ENCODE results near the gene HTD2. TPM values are rescaled to one million over a fixed set of nuclear protein-coding genes. Genes with fewer than 3 reads are reported as not detected.
"Not testable (repeated sequence)": the region's sequence is repeated elsewhere in the genome, so short reads cannot be mapped to it uniquely, and the experiment has no call there.

The HTD2 gene
- total RNA-seq, 2 experiments from 2014 or later = 7.6 to 8.1 TPM

DNA sequence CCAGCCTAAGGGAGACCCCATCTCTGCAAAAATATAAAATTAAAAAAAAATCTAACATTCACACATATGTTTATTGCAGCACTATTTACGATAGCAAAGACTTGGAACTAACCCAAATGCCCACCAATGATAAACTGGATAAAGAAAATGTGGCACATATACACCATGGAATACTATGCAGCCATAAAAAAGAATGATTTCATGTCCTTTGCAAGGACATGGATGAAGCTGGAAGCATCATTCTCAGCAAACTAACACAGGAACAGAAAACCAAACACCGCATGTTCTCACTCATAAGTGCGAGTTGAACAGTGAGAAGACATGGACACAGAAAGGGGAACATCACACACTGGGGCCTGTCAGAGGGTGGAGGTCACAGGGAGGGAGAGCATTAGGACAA is 33.0 kb upstream of the HTD2 start:
- POLR2A ChIA-PET; DNase-seq; H3K4me1 Mint-ChIP-seq (ENCODE audit: low read depth); CTCF ChIA-PET; H3K9me3 Mint-ChIP-seq (ENCODE audit: insufficient read depth); H3K27me3 Mint-ChIP-seq (ENCODE audit: low read depth); H3K27ac Mint-ChIP-seq; ATAC-seq; H3K4me3 Mint-ChIP-seq: not testable (repeated sequence)
- peaks cover 20% of the 10 kb centered on the region for H3K36me3 Mint-ChIP-seq (ENCODE audit: low read depth)

DNA sequence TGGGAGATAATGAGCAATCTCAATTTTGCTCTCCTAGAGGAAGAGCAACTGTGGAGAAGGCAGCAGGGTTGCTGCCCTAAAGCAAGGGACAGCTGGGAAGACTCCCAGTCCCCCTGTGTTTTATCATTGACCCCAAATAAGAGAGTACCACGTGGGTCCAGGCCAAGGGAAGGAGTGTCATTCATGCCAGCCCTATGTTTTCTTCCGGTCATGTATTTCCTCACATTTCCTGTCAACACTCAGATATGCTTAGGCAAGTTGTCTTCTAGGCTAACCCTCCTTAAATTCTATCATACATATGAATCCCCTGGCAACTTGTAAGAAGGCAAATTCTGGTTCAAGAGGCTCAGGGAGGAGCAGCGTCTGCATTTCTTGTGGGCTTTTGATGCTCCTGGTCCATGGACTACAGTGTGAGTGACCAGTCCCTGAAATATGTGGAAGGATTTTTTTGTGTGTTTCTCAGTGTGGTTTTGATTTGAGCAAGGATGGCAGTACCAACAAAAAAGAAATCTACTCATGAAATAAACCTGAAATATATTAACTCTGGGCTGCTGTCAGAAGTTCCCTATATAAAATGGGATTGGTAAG is 32.2 kb upstream of the HTD2 start:
- CTCF ChIA-PET = no interaction called here
- POLR2A ChIA-PET = no interaction called here
- H3K4me3 Mint-ChIP-seq = no peak overlapping the region
- no peak for ATAC-seq
- DNase-seq = no peak
- no peak overlapping the region for H3K27ac Mint-ChIP-seq
- H3K4me1 Mint-ChIP-seq (ENCODE audit: low read depth) = peaks cover 5% of the 10 kb centered on the region
- no peaks in the 10 kb centered on the region for H3K27me3 Mint-ChIP-seq (ENCODE audit: low read depth)
- peaks cover 3% of the 10 kb centered on the region for H3K9me3 Mint-ChIP-seq (ENCODE audit: insufficient read depth)
- H3K36me3 Mint-ChIP-seq (ENCODE audit: low read depth) = peaks cover 24% of the 10 kb centered on the region

DNA sequence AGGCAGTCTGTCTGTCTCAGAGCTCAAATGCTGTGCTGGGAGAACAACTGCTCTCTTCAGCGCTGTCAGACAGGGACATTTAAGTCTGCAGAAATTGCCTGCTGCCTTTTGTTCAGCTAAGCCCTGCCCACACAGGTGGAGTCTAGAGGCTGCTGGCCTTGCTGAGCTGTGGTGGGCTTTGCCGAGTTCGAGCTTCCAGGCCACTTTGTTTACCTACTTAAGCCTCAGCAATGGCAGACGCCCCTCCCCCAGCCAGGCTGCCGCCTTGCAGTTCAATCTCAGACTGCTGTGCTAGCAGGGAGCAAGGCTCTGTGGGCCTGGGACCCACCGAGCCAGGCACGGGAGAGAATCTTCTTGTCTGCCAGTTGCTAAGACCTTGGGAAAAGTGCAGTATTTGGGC is 25.3 kb upstream of the HTD2 start:
- POLR2A ChIA-PET = no interaction called here
- no peak for DNase-seq
- ATAC-seq = no peak
- no peaks in the 10 kb centered on the region for H3K27me3 Mint-ChIP-seq (ENCODE audit: low read depth)
- no peak overlapping the region for H3K27ac Mint-ChIP-seq
- H3K9me3 Mint-ChIP-seq (ENCODE audit: insufficient read depth) = peaks cover 3% of the 10 kb centered on the region
- no peak overlapping the region for H3K4me3 Mint-ChIP-seq
- CTCF ChIA-PET = no interaction called here
- no peaks in the 10 kb centered on the region for H3K4me1 Mint-ChIP-seq (ENCODE audit: low read depth)
- H3K36me3 Mint-ChIP-seq (ENCODE audit: low read depth) = peaks cover 17% of the 10 kb centered on the region

DNA sequence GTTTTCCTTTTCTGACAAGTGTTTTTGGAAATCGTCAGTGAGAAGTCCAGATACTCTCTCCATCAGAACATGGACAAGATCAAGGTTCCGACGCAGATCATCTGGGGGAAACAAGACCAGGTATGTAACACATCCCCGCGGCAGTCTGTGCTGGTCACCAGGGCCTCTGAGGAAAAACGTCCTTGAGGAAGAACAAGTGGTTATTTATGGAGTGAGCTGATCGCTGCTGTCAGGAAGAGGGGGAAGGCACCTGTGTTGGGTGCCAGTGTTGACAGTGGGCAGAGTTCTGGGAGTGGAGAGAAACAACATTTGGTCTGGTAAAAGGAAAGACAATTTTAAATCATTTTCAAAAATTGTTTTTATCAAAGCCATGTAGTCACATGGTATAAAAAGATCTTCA is 21.0 kb upstream of the HTD2 start:
- ChIA-PET POLR2A (no interaction called here), CTCF (interaction anchor here (1.3 kb wide), 2 partner anchors 14 to 21 kb away, joined by 3 to 6 read pairs; partner anchors contain the start of genes HTD2 and RPP14)
- H3K36me3 Mint-ChIP-seq (ENCODE audit: low read depth) = peaks cover 3% of the 10 kb centered on the region
- no peak for DNase-seq
- H3K4me3 Mint-ChIP-seq = no peak overlapping the region
- H3K27me3 Mint-ChIP-seq (ENCODE audit: low read depth) = no peaks in the 10 kb centered on the region
- no peak for ATAC-seq
- no peaks in the 10 kb centered on the region for H3K4me1 Mint-ChIP-seq (ENCODE audit: low read depth)
- H3K27ac Mint-ChIP-seq = no peak overlapping the region
- H3K9me3 Mint-ChIP-seq (ENCODE audit: insufficient read depth) = no peaks in the 10 kb centered on the region

DNA sequence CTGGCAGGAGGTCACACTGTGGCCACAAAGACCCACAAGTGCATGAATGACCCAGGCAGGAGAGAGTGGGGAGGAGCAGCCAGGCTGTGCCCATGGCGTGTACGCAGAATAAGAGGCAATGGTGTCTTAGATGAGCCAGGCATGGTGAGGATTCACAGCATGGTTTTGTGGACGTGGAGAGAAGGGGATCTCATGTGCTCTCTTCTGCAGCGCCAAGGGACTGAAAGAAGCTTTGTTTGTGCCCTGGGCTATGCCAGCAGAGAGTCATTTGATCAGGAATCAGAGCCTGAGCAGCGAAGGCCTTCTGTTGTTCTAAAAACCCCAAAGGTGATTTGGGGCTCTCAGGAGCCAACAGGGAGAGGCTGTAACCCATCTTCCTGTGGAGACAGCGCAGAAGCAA is 19.0 kb upstream of the HTD2 start:
- no peak for ATAC-seq
- Mint-ChIP-seq H3K27me3 (ENCODE audit: low read depth) (no peaks in the 10 kb centered on the region), H3K9me3 (ENCODE audit: insufficient read depth) (no peaks in the 10 kb centered on the region), H3K27ac (no peak overlapping the region), H3K4me1 (ENCODE audit: low read depth) (no peaks in the 10 kb centered on the region), H3K4me3 (no peak overlapping the region), H3K36me3 (ENCODE audit: low read depth) (peaks cover 3% of the 10 kb centered on the region)
- ChIA-PET POLR2A (no interaction called here), CTCF (interaction anchor here (0.8 kb wide), 2 partner anchors 70 to 72 kb away, joined by 3 read pairs; no protein-coding TSS in a partner anchor)
- DNase-seq = no peak

DNA sequence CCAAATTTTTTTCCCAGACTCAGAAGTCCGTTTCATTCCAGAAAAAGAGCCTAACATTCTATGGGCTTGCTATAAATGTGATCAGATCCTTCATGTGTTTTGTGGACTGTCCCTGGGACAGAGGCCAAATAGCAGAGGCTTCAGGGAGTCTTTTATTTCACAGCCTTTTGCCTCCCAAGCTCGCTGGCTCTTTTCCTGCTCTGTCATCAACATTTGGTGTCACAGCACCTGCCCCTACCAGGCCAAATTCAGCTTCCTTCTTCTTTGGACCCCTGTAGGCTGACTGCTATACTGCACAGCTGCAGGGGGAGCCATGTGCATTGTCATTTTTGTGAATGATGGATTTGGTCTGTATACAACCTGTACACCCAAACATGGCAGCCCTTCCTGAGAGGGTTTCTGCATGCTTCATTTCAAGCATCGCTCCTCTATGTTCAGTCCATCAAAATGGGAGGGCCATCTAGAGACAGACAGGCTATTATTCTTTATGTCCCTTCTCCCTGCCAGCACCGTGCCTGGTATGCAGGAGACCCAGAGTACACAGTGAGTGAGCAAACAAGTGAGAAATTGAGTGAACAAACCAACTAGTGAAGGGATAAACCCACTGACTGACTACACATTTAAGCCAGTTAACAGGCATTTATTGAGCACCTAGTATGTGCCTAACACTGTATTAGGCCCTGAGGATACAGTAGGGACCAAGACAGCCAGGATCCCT is 18.1 kb upstream of the HTD2 start:
- Mint-ChIP-seq H3K27me3 (ENCODE audit: low read depth) (no peaks in the 10 kb centered on the region), H3K9me3 (ENCODE audit: insufficient read depth) (no peaks in the 10 kb centered on the region), H3K36me3 (ENCODE audit: low read depth) (peaks cover 3% of the 10 kb centered on the region), H3K4me1 (ENCODE audit: low read depth) (no peaks in the 10 kb centered on the region), H3K27ac (no peak overlapping the region), H3K4me3 (no peak overlapping the region)
- DNase-seq = no peak
- no peak for ATAC-seq
- POLR2A ChIA-PET = no interaction called here
- CTCF ChIA-PET = interaction anchor here (0.8 kb wide), 2 partner anchors 71 to 73 kb away, joined by 3 read pairs; no protein-coding TSS in a partner anchor

DNA sequence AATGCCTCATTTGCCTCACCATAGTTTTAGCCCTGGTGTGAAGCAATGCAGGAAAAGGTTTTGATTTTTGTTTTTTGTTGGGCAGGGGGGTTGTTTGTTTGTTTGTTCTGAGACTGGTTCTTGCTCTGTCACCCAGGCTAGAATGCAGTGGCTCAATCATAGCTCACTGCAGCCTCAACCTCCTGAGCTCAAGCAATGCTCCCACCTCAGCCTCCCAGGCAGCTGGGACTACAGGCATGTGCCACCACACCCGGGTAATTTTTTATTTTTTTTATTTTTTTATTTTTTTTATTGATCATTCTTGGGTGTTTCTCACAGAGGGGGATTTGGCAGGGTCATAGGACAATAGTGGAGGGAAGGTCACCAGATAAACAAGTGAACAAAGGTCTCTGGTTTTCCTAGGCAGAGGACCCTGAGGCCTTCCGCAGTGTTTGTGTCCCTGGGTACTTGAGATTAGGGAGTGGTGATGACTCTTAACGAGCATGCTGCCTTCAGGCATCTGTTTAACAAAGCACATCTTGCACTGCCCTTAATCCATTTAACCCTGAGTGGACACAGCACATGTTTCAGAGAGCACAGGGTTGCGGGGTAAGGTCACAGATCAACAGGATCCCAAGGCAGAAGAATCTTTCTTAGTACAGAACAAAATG is 17.2 kb upstream of the HTD2 start:
- H3K9me3 Mint-ChIP-seq (ENCODE audit: insufficient read depth); H3K4me3 Mint-ChIP-seq; POLR2A ChIA-PET; CTCF ChIA-PET; DNase-seq; H3K36me3 Mint-ChIP-seq (ENCODE audit: low read depth); H3K27ac Mint-ChIP-seq; H3K4me1 Mint-ChIP-seq (ENCODE audit: low read depth); H3K27me3 Mint-ChIP-seq (ENCODE audit: low read depth); ATAC-seq: not testable (repeated sequence)

DNA sequence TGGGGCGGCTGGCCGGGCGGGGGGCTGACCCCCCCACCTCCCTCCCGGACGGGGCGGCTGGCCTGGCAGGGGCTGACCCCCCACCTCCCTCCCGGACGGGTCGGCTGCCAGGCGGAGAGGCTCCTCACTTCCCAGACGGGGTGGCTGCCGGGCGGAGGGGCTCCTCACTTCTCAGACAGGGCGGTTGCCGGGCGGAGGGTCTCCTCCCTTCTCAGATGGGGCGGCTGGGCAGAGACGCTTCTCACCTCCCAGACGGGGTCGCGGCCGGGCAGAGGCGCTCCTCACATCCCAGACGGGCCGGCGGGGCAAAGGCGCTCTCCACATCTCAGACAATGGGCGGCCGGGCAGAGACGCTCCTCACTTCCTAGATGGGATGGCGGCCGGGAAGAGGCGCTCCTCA is 15.9 kb upstream of the HTD2 start:
- H3K4me3 Mint-ChIP-seq = not testable (repeated sequence)

DNA sequence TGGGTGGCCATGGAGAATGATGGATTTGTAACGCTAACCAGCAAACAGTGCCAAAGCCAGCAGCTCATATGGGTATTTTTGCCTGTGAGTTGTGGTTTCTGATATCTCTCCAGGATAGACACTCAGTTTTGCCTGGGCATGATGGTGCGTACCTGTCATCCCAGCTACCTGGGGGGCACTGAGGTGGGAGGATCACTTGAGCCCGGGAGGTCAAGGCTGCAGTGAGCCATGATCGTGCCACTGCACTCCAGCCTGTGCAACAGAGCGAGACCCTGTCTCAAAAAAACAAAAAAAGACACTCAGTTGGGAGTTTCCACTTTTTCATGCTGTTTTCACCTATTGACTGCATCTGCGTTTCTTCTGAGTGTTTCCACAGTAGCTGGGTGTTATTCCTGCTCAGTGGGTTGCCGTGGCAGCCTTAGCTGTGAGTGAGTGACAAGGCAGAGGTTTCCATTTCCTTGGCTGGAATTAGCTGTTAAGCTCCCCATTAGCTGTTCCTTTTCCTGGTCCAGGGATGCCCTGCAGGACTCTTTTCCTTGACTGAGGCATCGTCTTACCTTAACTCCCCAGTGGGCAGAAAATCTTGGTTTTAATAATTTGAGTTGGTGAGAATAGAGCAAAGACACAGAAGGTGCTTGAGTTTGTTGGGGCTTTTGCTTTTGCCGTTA is 14.5 kb upstream of the HTD2 start:
- ChIA-PET POLR2A (no interaction called here), CTCF (interaction anchor here (2.9 kb wide), 1 partner anchor 15 kb away, joined by 12 read pairs; the partner anchor contains the start of genes HTD2 and RPP14)
- DNase-seq (no peak), ATAC-seq (no peak)
- H3K4me1 Mint-ChIP-seq (ENCODE audit: low read depth) = no peaks in the 10 kb centered on the region
- H3K4me3 Mint-ChIP-seq = no peak overlapping the region
- H3K36me3 Mint-ChIP-seq (ENCODE audit: low read depth) = no peaks in the 10 kb centered on the region
- no peaks in the 10 kb centered on the region for H3K27me3 Mint-ChIP-seq (ENCODE audit: low read depth)
- H3K27ac Mint-ChIP-seq = no peak overlapping the region
- H3K9me3 Mint-ChIP-seq (ENCODE audit: insufficient read depth) = no peaks in the 10 kb centered on the region

More for the DNA sequence above, 15.9 kb upstream of the HTD2 start:
- H3K36me3 Mint-ChIP-seq (ENCODE audit: low read depth); CTCF ChIA-PET; ATAC-seq; H3K4me1 Mint-ChIP-seq (ENCODE audit: low read depth); H3K27me3 Mint-ChIP-seq (ENCODE audit: low read depth); DNase-seq; POLR2A ChIA-PET; H3K27ac Mint-ChIP-seq; H3K9me3 Mint-ChIP-seq (ENCODE audit: insufficient read depth): not testable (repeated sequence)

DNA sequence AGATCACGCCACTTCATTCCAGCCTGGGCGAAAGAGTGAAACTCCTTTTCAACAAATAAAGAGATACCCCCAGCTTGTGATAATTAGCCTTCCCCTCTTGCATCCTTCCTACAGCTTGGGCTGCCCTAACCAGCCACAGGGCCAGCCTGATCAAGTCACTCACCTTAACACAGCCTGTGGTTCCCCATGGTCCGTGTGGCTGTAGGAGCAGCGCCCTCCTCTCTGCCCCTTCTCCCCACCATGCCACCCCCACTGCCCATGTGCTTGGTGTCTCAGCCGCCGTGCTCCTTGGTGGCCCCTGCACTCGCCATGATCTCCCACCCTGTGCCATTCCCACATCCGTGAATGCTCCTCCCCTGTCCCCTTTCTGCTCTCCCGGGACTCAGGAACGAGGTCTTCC is 13.5 kb upstream of the HTD2 start:
- Mint-ChIP-seq H3K4me3 (no peak overlapping the region), H3K27me3 (ENCODE audit: low read depth) (no peaks in the 10 kb centered on the region), H3K9me3 (ENCODE audit: insufficient read depth) (no peaks in the 10 kb centered on the region), H3K27ac (no peak overlapping the region), H3K4me1 (ENCODE audit: low read depth) (no peaks in the 10 kb centered on the region), H3K36me3 (ENCODE audit: low read depth) (no peaks in the 10 kb centered on the region)
- ChIA-PET POLR2A (no interaction called here), CTCF (interaction anchor here (2.9 kb wide), 1 partner anchor 13 kb away, joined by 12 read pairs; the partner anchor contains the start of genes HTD2 and RPP14)
- DNase-seq = no peak
- ATAC-seq = no peak

DNA sequence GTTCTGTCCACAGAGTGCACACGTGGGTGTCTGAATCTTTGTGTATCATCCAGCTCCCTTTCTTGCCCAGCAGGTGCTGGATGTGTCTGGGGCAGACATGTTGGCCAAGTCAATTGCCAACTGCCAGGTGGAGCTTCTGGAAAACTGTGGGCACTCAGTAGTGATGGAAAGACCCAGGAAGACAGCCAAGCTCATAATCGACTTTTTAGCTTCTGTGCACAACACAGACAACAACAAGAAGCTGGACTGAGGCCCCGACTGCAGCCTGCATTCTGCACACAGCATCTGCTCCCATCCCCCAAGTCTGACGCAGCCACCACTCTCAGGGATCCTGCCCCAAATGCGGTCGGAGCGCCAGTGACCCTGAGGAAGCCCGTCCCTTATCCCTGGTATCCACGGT is 12.8 kb upstream of the HTD2 start:
- ATAC-seq (no peak), DNase-seq (no peak)
- H3K4me3 Mint-ChIP-seq = no peak overlapping the region
- no peaks in the 10 kb centered on the region for H3K36me3 Mint-ChIP-seq (ENCODE audit: low read depth)
- H3K27me3 Mint-ChIP-seq (ENCODE audit: low read depth) = no peaks in the 10 kb centered on the region
- H3K9me3 Mint-ChIP-seq (ENCODE audit: insufficient read depth) = no peaks in the 10 kb centered on the region
- ChIA-PET CTCF (interaction anchor here (0.6 to 2.9 kb wide), 2 partner anchors 13 to 295 kb away, joined by 3 to 12 read pairs; partner anchors contain the start of genes HTD2 and RPP14), POLR2A (no interaction called here)
- no peaks in the 10 kb centered on the region for H3K4me1 Mint-ChIP-seq (ENCODE audit: low read depth)
- no peak overlapping the region for H3K27ac Mint-ChIP-seq

DNA sequence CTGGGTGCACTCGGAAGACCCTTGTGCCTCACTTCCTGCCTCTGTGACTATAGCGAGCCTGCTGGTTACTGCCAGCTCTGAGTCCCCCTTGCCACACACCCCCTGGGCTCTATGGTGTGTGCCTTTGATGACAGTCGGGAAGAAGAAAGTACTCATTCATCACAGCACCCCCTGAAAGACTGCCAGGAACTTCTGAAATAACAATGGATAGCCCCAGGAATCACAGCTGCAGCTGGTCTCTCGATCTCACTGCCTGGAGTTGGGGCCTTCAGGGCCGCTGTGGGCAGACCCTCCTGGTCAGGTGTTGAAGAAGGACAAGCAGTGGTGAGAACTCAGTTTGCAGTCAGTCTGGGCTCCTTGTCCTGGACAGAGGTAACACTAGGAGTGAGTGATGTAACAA is 10.1 kb upstream of the HTD2 start:
- Mint-ChIP-seq H3K27me3 (ENCODE audit: low read depth) (peaks cover 7% of the 10 kb centered on the region), H3K27ac (no peak overlapping the region), H3K4me3 (no peak overlapping the region), H3K36me3 (ENCODE audit: low read depth) (no peaks in the 10 kb centered on the region), H3K9me3 (ENCODE audit: insufficient read depth) (no peaks in the 10 kb centered on the region), H3K4me1 (ENCODE audit: low read depth) (no peaks in the 10 kb centered on the region)
- ATAC-seq (no peak), DNase-seq (no peak)
- ChIA-PET POLR2A (no interaction called here), CTCF (interaction anchor here (0.9 to 1.8 kb wide), 2 partner anchors 10 to 108 kb away, joined by 4 to 14 read pairs; partner anchors contain the start of genes HTD2 and RPP14)

Data from activated CD8-positive, alpha-beta T cell treated with anti-CD3 and anti-CD28 coated beads, Interleukin-2, amount 10 ng/mL, durations not matched to agents 7 days and 5 days (primary cell).